GM12892 (cell line): ENCODE data around the gene JPT2.

ENCODE experiments used
- DNase-seq: peaks from one replicate; pipeline ENCODE4 v3.0.0; 2011; ENCODE audit not compliant: insufficient read length
- FAIRE-seq: peaks from 2 replicates; lab custom pipeline; 2011; peaks lifted over from hg19 to GRCh38; lab: Jason Lieb, UNC
- POLR2A ChIP-seq: IDR thresholded peaks from 2 replicates; pipeline ENCODE4 v1.6.1; 2011; ENCODE audit warnings: low read depth, low read length, control low read depth
- POLR2AphosphoS5 ChIP-seq: IDR thresholded peaks from 2 replicates; pipeline ENCODE4 v1.6.1; 2011; ENCODE audit warnings: low read depth, low read length, control low read depth
- TAF1 ChIP-seq: IDR thresholded peaks from 2 replicates; pipeline ENCODE4 v1.6.1; 2011; ENCODE audit warnings: low read depth, mild to moderate bottlenecking, control low read depth, low read length, borderline replicate concordance

JPT2 gene

GRCh38 chr16:1667271-1667670, 10.8 kb upstream of the JPT2 start:
- FAIRE-seq (no peak), DNase-seq (no peak)
- TF ChIP-seq POLR2A (no peak), POLR2AphosphoS5 (no peak), TAF1 (no peak)

- no peak for TF ChIP-seq TAF1
- TF ChIP-seq POLR2A: no peak
- TF ChIP-seq POLR2AphosphoS5: no peak
- DNase-seq: no peak
- FAIRE-seq: no peak
Measured at GRCh38 chr16:1667916-1668315, 10.2 kb upstream of the JPT2 start.

- TF ChIP-seq POLR2AphosphoS5 (no peak), POLR2A (no peak), TAF1 (no peak)
- DNase-seq (no peak), FAIRE-seq (no peak)
Measured at GRCh38 chr16:1668612-1669319, 9.3 kb upstream of the JPT2 start.

- FAIRE-seq: no peak
- no peak for DNase-seq
- TF ChIP-seq POLR2AphosphoS5 (no peak), TAF1 (no peak), POLR2A (no peak)
Measured at GRCh38 chr16:1669698-1670097, 8.4 kb upstream of the JPT2 start.

GRCh38 chr16:1670371-1670770, 7.7 kb upstream of the JPT2 start:
- DNase-seq (no peak), FAIRE-seq (no peak)
- TF ChIP-seq POLR2A (no peak), POLR2AphosphoS5 (no peak), TAF1 (no peak)

GRCh38 chr16:1670866-1671265, 7.2 kb upstream of the JPT2 start:
- FAIRE-seq (no peak), DNase-seq (no peak)
- TF ChIP-seq POLR2A (no peak), POLR2AphosphoS5 (no peak)

DNA sequence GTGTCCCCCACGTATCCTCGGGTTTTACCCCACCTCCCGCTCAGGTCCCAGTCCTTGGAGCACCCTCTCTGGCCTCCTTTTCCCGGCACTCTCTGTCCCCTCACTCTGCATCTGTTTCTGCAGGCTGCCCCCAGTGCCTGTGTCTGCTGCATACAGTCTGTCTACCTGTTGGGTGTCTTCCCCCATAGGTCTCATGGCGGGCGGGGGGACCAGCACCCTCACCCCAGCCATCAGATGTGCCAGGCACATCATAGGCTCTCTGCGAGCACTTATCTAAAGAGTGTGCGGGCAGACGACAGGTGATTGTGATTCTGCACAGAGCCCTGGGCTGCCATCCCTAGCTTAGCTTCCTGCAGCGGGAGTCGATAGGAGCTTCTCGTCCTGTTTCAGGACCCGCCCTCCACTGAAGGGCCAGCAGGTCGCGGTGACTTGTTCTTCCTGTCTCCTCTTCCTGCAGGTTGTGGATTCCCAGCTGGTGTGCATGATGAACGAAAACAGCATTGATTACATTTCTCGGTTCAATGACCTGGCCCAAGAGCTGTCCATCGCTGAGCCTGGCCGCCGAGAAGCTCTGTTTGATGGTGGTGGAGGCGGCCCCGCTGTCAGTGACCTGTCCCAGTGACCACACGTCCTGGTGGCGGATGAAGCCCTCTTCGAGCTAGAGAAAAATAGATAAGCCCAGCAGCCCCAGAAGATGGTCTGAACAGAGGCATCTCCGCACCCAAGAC, 4.5 kb upstream of the JPT2 start:
- DNase-seq (no peak), FAIRE-seq (no peak)
- TF ChIP-seq POLR2AphosphoS5 (no peak), POLR2A (no peak), TAF1 (no peak)

- TF ChIP-seq POLR2A (no peak), TAF1 (no peak), POLR2AphosphoS5 (no peak)
- DNase-seq: no peak
- no peak for FAIRE-seq
Measured at GRCh38 chr16:1674306-1674705, 3.8 kb upstream of the JPT2 start.

- no peak for DNase-seq
- no peak for TF ChIP-seq POLR2AphosphoS5
- TF ChIP-seq POLR2A: no peak
- TF ChIP-seq TAF1: no peak
- no peak for FAIRE-seq
Measured at GRCh38 chr16:1674751-1675664, 3.1 kb upstream of the JPT2 start.

- TF ChIP-seq TAF1 (no peak), POLR2AphosphoS5 (no peak), POLR2A (no peak)
- FAIRE-seq (no peak), DNase-seq (no peak)
Measured at GRCh38 chr16:1676661-1677060, 1.4 kb upstream of the JPT2 start.

- DNase-seq: no peak
- no peak for FAIRE-seq
- TF ChIP-seq POLR2A (no peak), POLR2AphosphoS5 (no peak), TAF1 (no peak)
Measured at GRCh38 chr16:1677339-1677738, 740 bp upstream of the JPT2 start.
